Activated naive CD4-positive, alpha-beta T cell treated with anti-CD3 and anti-CD28 coated beads, Interleukin-2, amount 50 U/mL, for 16 hours (primary cell): ENCODE results near the gene MIS12.

ENCODE experiments used
- DNase-seq: peaks from one replicate; pipeline ENCODE4 v3.0.0-alpha.2; 2020

Gene MIS12

DNA sequence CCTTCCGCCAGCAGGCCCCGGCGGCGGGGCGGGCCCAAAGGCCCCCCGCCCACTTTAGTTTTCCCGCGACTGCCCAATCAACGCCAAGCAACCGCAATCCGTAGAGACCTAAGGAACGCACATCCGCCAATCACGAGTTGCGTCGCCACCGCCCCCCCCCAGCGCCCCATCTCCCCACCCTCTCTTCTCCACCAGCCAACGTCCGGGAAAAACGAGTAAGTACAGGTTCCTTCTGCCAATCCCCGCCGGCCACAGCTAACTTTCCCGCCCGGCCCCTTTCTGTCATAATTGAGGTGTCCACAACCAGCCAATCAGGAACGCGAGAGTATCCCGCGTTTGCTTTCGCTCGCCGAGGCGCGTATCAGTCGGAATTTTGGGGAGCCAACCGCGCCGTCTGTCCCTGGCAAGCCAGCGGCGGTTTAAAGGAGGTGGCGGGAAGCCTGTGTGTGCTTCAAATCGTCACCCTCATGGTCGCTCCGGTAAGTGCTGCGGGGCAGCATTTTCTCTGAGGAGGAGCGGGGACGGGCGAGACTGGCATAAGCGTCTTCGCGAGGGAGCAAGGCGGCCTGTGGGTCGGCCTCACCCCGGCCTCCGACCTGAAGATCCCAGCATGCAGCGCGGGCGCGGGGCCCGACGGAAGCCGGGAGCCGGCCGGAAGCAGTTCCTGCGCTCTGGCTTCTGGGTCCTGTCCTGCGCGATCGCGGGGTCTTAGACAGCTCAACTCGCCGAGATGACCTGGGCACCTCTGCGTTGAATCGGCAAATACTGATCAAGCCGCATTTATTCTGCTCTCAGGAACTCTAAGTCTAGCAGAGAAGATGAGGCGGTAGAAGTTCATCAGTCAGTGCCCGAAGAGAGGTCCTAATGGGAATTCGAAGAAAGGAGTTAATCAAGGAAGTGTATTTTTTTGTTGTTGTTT, at the start of gene MIS12:
Gene MIS12, plus strand, starts transcription at position 361 of the 919 bp plus-strand sequence. CDS start 2,297 bp downstream, outside the sequence.
- peak; percentile 98 for DNase-seq

DNA sequence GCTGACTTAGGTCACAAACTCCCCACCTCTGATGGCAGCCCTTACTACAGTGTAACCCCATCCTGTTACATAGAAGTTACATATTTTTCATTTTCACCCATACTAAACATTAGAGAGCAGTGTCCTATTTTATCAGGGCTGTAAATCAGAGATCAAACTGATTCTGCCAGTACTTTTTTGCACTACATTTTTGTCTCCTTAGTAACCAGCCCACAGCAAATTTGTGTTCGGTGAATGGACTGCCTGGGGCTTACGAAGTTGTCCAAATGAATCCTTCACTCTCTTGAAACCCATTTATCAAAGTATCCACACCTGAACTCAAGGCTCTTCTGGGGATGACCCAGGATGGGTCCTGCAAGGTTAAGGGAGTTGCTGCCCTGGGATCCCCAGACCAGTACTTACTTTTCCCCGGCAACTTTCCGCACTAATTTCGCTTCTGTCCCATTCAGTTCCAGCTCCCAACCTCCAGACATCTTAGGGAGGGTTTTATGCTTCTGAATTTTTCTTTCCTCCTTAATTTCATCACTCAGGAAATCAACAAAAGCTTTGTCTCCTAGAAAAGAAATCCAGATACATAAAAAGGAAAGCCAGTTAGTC, 48.5 kb upstream of the MIS12 start:
- no peak for DNase-seq

DNA sequence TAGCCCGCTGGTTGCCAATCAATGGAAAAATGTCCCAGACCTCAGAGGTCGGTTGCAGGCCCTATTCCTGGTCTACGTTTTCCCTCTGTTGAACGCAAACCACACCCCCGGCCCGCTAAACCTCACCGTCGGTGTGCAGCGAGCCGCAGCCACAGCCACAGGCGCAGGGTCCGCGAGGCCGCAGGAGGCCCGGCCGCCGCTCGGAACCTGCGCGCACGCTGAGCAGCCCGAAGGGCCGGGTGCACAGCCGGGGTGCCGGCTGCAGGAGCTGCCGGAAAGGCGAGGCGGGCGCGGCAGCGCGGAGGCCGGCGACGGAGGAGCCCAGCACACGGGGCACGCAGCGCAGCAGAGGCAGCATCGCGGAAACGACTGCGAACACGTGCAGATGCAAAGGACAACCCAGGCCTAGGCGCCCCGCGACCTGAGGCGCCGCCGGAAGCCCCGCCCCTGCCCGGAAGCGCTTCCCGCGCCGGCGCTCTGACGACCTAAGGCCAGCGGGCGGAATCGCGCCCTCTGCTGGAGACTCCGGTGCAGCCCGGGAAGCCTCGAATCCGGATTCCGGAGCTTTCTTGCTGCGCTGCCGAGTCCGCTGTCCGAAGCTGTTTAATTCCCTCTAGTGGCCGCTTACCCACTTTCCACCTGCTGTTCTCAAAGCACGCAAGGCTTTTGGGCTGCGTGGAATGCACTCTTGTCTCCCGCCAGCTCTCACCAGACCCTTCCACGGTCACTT, 47.5 kb upstream of the MIS12 start, which contains the start of gene C1QBP:
Gene C1QBP, minus strand, starts transcription at position 440 of the 730 bp plus-strand sequence. Its CDS starts 82 bp downstream, at position 358.
- DNase-seq: peak; percentile 90

- DNase-seq: no peak
Measured at GRCh38 chr17:5439446-5439764, 47.0 kb upstream of the MIS12 start.

DNA sequence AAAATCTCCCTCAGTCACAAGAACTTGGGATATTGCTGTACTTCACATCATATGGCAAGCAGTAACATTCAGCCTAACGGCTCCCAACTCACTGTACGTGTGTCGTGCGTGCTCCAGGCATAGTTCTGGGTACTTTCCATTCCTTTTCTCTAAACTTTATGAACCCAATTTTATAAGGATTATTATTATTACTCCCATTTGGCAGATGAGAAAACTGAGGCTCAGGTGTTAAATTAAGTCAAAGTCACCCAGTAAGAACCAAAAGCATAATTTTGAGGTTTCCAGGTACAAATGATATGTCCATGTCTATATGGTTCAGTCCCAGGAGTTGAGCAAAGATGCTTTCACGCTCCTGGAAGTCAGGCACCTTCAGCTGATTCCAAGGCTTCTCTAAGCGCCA, 42.6 kb upstream of the MIS12 start:
- no peak for DNase-seq

DNA sequence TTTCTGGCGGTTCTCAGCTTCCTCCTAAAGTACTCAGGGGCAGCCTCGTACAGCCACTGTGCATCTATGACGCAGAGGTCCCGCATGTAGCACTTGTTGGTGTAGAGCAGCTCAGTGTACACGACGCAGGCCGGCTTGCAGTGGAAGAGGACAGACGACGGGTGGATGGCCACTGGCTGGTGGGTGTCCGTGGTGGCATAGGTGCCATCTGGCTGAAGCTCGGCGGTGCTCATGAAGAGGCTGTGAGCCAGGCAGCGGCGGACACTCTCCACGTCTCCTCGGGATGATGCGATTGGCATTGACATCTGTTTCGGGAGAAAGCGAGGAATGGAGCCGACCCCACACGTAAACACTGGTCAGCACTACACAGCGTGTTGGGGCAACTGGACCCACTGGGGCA, 42.2 kb upstream of the MIS12 start:
- DNase-seq: no peak

- DNase-seq: no peak
Measured at GRCh38 chr17:5446786-5447185, 39.6 kb upstream of the MIS12 start.

- DNase-seq: no peak
Measured at GRCh38 chr17:5464717-5465507, 21.5 kb upstream of the MIS12 start.

- no peak for DNase-seq
Measured at GRCh38 chr17:5466295-5466694, 20.1 kb upstream of the MIS12 start.

DNA sequence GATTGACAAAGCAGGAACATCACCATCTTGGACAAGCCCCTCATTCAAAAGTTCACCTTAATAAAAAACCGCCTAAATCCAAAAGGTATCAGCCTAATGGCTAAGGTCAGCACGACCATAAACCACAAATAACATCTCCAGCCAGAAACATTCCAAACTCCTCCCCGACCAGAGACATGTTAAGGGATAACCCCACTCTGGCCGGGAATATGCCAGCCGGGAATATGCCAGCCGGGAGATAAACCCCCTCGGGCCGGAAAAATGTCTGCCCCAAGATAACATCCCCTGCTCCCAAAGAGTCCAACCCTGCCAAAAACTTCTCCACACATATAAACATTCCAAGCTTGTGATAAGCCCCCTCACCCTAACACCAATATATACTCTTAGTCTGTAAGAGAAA, 18.9 kb upstream of the MIS12 start:
- DNase-seq: no peak

DNA sequence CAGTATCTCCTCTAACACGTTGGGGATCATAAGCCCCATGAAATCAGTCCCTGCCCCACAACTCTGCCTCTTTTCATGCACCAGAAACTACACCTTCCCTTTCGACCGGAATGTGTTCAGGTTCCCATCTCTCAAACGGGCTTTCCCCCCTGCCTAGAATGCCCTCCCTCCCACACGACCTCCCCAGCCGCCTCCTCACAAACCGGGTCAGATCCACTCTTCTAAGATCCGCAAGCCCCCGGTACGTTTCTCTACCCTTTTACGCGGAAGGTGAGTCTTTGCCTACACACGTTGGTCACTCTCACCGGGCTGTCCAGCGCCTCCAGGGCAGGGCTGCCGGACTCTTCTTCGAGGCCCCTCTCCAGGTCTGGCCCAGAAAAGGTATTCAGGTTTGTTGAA, 18.3 kb upstream of the MIS12 start:
- peak; percentile 45 for DNase-seq

DNA sequence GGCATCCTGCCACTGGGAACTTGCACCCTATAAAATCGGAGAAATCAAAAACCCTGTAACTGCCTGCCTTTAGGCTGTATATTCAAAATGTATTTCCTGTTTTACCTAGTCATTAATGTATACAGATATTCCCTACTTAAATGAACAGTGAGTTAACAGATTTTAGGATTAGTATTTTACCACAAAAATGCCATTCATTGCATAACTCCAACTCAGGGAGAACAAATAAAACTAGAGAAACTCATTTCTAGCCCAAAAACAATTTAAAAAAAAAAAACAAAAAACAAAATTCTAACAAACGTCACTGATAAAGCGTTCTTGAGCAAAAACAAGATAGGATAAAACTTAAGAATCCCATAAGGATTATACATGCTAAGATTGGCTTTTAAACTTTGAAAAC, 13.9 kb upstream of the MIS12 start:
- no peak for DNase-seq

GRCh38 chr17:5473906-5474305, 12.5 kb upstream of the MIS12 start:
- no peak for DNase-seq

- DNase-seq: no peak
Measured at GRCh38 chr17:5478992-5479391, 7.4 kb upstream of the MIS12 start.

DNA sequence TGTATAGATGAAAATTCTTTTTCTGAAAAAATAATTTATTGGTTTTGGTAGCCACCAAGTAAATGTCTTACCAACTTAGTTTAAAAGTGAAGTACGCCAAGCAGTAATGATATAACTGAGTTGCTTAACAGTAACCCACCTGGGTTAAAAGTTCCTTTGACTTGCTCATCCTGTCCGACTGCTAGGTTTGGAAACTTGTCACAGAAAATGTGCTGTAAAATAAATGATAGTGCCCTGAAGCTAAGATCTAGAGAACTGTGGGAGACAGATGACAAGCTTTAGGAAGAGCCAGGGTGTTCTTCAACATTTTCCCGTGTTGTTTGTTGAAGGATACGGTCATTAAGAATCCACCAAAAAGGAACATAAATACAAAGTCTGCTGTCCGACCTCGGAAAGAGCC, 5.4 kb upstream of the MIS12 start:
- no peak for DNase-seq

- DNase-seq: no peak
Measured at GRCh38 chr17:5481451-5481850, 4.9 kb upstream of the MIS12 start.

GRCh38 chr17:5485270-5486205, 828 bp upstream of the MIS12 start, which contains the start of gene DERL2:
DERL2 (minus strand) TSS chr17:5486178; CDS start chr17:5486161, 17 bp downstream.
- DNase-seq: no peak

DNA sequence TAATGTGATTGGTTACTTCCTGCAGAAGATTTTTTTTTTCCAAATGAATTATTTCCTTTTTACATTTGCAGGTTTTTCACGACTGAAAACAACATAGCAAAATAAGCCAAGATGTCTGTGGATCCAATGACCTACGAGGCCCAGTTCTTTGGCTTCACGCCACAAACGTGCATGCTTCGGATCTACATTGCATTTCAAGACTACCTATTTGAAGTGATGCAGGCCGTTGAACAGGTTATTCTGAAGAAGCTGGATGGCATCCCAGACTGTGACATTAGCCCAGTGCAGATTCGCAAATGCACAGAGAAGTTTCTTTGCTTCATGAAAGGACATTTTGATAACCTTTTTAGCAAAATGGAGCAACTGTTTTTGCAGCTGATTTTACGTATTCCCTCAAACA, 2.4 kb downstream of the MIS12 start:
- no peak for DNase-seq

DNA sequence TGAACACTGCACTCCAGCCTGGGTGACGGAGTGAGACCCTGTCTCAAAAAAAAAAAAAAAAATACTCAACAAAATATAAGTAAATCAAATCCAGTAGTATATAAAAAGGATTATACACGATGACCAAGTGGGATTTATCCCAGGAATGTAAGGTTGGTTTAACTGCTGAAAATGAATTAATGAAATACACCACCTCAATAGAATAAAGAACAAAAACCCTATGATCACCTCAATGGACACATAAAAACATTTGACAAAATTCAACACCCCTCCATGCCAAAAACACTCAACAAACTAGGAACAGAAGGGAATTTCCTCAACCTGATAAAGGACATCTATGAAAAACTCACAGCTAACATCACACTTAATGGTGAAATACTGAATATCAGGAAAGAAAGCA, 6.6 kb downstream of the MIS12 start:
- no peak for DNase-seq

- DNase-seq: no peak
Measured at GRCh38 chr17:5499476-5500231, 13.3 kb downstream of the MIS12 start.

DNA sequence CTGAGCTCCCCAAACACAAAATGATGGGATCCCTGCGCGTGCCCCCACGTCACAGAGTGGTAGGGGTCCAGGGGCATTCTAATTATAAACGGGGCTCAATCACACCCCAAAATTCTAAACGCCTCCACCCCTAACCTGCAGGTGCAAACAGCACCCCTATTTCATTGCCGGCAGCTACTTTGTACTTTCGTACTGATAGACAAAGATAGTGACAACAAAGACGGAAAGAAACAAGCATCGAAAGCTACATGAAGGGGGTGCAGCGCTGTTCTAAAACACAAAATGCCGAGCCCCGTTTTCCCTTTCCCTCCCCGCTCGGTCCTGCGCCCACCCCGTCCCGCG, 13.9 kb downstream of the MIS12 start:
- no peak for DNase-seq
